Nephron progenitor cell (in vitro differentiated cells): ENCODE results near the gene SIGLEC15.

ENCODE experiments used
- DNase-seq: peaks from one replicate; pipeline ENCODE4 v3.0.0; 2021
- H3K27ac Mint-ChIP-seq: 2 replicates; pipeline ENCODE4 v1.8.0; 2021; ENCODE audit warnings: mild to moderate bottlenecking, moderate library complexity, mixed read lengths
- H3K27me3 Mint-ChIP-seq: 2 replicates; pipeline ENCODE4 v1.8.0; 2021; ENCODE audit warnings: mild to moderate bottlenecking, low read depth, mixed read lengths; ENCODE audit not compliant: poor library complexity
- H3K36me3 Mint-ChIP-seq: 2 replicates; pipeline ENCODE4 v1.8.0; 2021; ENCODE audit warnings: low read depth, mixed read lengths
- H3K4me1 Mint-ChIP-seq: 2 replicates; pipeline ENCODE4 v1.8.0; 2021; ENCODE audit warnings: mixed read lengths
- H3K4me3 Mint-ChIP-seq: 2 replicates; pipeline ENCODE4 v1.8.0; 2021; ENCODE audit warnings: mild to moderate bottlenecking, moderate library complexity, mixed read lengths
- H3K9me3 Mint-ChIP-seq: 2 replicates; pipeline ENCODE4 v1.8.0; 2021; ENCODE audit warnings: mild to moderate bottlenecking, moderate library complexity, mixed read lengths
- TF ChIP-seq, protein P1 (sequence below): fragments of 200-600 bp; sonication (generic); IDR thresholded peaks from 2 replicates; pipeline ENCODE4 v1.5.0; 2021; ENCODE audit warnings: antibody characterized with exemption

Gene SIGLEC15

DNA sequence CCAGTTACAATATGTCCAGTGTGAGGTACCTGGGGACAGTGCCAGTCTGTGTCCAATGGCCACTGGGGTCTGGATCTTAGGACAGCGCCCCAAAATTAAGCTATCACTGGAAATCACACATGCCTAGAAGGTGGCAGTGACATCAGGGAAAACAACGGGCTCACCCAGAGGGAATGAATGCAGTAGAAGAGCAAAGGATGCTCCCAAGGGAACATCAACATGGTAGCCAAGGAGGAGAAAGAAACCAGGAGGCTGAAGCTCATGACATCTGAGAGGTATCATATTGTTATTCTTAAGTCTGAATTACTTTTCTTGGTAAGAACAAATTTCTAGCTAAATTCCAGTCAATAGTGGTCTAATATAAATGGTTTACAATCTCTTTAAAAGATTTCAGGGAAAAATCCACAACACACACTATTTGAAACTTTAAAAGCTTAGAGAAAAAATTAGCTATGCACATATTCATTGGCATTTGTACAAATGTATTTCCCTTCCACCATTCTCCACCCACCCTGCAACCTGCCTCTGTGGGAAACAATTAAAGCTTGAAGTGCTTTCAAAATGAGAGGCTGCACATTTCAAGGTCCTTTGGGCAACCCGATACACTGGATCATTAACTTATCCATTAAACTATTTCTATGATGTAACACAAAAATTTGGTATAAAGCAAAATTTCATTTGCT is 55.5 kb downstream of the SIGLEC15 start:
- TF ChIP-seq, protein P1, sequence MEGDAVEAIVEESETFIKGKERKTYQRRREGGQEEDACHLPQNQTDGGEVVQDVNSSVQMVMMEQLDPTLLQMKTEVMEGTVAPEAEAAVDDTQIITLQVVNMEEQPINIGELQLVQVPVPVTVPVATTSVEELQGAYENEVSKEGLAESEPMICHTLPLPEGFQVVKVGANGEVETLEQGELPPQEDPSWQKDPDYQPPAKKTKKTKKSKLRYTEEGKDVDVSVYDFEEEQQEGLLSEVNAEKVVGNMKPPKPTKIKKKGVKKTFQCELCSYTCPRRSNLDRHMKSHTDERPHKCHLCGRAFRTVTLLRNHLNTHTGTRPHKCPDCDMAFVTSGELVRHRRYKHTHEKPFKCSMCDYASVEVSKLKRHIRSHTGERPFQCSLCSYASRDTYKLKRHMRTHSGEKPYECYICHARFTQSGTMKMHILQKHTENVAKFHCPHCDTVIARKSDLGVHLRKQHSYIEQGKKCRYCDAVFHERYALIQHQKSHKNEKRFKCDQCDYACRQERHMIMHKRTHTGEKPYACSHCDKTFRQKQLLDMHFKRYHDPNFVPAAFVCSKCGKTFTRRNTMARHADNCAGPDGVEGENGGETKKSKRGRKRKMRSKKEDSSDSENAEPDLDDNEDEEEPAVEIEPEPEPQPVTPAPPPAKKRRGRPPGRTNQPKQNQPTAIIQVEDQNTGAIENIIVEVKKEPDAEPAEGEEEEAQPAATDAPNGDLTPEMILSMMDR = no peak
- Mint-ChIP-seq H3K36me3 (peaks cover 53% of the 10 kb centered on the region), H3K4me1 (peaks cover 7% of the 10 kb centered on the region), H3K4me3 (no peak overlapping the region), H3K27me3 (peaks cover 2% of the 10 kb centered on the region), H3K27ac (no peak overlapping the region), H3K9me3 (peaks cover 5% of the 10 kb centered on the region)
- no peak for DNase-seq

DNA sequence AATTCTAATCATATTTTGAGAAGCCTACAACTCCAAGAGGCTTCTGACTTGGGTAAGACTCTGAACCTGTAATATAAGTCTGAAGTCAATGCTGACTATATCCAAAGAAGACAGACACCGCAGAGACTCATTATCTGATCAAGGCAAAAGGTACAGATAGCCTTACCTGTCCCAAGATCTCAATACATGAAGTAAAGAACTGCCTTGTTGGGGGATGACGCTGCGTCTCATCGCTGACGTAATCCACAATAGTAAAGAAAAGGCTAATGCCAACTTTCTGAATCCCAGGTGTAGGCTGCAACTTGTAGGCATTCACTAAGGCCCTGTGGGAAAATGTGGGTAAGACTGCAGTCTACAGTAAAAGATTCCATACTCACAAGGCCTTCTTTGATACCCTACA is 62.1 kb downstream of the SIGLEC15 start:
- DNase-seq = no peak
- no peak overlapping the region for H3K27ac Mint-ChIP-seq
- TF ChIP-seq, protein P1 = no peak
- H3K4me1 Mint-ChIP-seq = peaks cover 11% of the 10 kb centered on the region
- peaks cover 29% of the 10 kb centered on the region for H3K36me3 Mint-ChIP-seq
- peaks cover 3% of the 10 kb centered on the region for H3K27me3 Mint-ChIP-seq
- no peak overlapping the region for H3K4me3 Mint-ChIP-seq
- no peaks in the 10 kb centered on the region for H3K9me3 Mint-ChIP-seq

DNA sequence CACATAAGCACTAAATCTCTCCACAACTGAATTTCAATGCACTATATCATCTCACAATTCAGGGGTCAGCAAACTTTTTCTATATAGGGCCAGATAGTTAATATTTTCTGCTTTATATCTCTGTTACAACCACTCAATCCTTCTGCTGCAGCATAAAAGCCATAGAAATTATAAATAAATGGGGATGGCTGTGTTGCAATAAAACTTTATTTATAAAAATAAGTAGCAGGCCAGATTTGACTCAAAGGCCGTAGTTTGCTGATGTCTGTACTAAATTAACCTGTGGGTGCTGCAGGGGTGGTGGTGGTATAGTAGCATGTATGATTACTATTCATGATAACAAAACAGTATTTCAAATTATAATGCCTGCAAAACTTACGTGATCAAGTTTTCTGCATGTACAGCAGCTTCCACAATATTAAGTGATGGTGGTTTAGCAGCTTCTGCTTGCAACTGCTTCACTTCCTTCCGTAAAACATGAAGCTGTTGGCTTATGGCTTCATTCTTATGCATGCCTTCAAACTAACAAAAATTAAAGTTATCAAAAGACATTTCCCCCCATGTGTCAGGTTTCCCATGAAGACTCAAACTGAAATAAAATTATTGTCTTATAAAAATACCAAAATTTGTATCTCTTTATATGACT is 64.1 kb downstream of the SIGLEC15 start:
- H3K27me3 Mint-ChIP-seq = peaks cover 3% of the 10 kb centered on the region
- peaks cover 26% of the 10 kb centered on the region for H3K36me3 Mint-ChIP-seq
- H3K9me3 Mint-ChIP-seq = no peaks in the 10 kb centered on the region
- H3K4me1 Mint-ChIP-seq = peaks cover 18% of the 10 kb centered on the region
- DNase-seq = no peak
- H3K27ac Mint-ChIP-seq = no peak overlapping the region
- TF ChIP-seq, protein P1 = no peak
- no peak overlapping the region for H3K4me3 Mint-ChIP-seq

DNA sequence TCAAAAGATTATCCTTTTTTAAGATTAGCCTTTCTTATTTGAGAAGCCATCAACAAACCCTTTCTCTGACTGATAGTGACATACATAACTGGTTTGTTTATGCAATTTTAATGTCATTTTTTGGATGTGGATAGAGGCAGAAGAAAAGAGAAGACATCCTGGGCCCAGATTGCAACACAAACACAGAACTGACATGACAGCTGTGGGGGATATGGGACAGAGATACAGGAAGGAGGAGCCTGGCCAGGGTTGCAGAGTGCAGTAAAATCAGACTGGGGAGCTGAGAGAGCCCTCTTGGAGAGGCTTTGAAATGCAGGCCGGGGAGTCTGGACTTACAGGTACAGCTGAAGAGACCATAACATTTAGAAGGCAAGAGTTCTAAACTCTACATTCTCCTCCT is 65.1 kb downstream of the SIGLEC15 start:
- Mint-ChIP-seq H3K36me3 (peaks cover 35% of the 10 kb centered on the region), H3K4me1 (peaks cover 18% of the 10 kb centered on the region), H3K9me3 (no peaks in the 10 kb centered on the region), H3K27me3 (peaks cover 3% of the 10 kb centered on the region), H3K27ac (no peak overlapping the region), H3K4me3 (no peak overlapping the region)
- TF ChIP-seq, protein P1 = no peak
- no peak for DNase-seq

DNA sequence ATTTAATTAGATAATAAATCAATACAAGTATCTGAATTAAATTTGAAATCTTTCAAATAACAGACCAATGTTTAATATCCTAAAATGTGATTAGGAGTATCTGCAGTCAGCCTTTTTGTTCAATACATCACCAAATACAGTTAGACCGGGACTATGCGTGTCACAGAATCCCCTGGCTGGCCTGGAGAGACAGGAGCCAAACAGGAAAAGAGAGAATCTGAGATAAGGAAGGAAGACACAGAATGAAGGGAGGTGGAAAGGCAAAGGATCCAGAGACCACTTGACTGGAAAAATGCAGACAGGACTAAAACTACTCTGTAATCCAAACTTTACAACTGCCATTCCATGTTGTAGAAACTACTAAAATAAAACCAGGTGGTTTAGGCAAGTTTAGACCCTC is 66.3 kb downstream of the SIGLEC15 start:
- Mint-ChIP-seq H3K36me3 (peaks cover 42% of the 10 kb centered on the region), H3K27me3 (no peaks in the 10 kb centered on the region), H3K4me3 (no peak overlapping the region), H3K9me3 (no peaks in the 10 kb centered on the region), H3K4me1 (peaks cover 18% of the 10 kb centered on the region), H3K27ac (peak overlapping the region; percentile 84)
- no peak for DNase-seq
- TF ChIP-seq, protein P1 = no peak
